ENCODE results near the gene EXOC7. TPM values are rescaled to one million over a fixed set of nuclear protein-coding genes. Genes with fewer than 3 reads are reported as not detected.

The EXOC7 gene
- polyA plus RNA-seq, 3 donors: 30.7 to 86.5 (median 42.4) TPM

DNA sequence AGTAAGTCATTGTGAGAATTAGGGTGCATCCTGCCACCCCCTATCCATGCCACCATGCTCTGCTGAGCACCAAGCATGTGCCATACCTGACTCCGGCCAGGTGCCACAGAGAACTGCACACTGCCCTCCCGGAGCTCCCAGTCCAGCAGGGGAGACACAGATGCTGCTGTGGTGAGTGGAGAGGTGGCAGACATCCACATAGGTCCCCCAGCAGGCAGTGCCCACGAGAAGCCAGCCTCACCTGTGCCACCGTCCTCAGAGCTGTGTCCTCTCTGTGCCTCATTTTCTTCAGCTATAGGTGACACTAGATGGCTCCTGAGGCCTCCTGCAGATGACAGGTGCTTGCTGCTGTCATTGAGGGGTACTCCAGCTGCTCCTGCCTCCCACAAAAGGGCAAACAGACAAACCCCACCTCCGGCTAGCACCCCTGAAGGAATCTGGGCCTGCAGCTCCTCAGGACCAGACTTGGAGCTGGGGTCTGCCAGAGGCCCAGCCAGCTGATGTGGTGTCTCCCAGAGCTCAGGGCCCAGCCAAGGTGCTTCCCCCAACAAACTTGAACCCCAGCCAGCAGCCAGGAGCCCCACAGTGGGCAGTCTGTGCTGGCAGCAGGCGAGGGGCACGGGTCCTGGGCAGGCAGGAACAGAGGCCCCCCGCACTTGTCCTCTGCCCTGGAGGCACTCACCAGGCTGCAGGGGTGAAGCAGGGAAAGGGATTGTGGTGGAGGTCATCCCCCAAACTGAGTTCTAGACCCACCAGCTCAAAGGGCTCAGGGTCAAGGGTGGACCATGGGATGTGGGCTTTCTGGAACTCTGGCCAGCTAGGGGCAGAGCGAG, 20.4 kb upstream of the EXOC7 start:
- Histone ChIP-seq H3K27ac (ENCODE audit: low read depth in 1 of 2, low read length in 2 of 2) (no peak overlapping the region), H3K27me3 (ENCODE audit: control insufficient read depth in 2 of 2, insufficient read depth in 2 of 2, low read length in 2 of 2) (no peaks in the 10 kb centered on the region), H3K4me2 (replicated peaks; ENCODE audit: extremely low read depth, low read length, poor library complexity, severe bottlenecking) (no peak overlapping the region), H3K9ac (ENCODE audit: insufficient read depth, low read length, poor library complexity, severe bottlenecking) (no peak overlapping the region), H3K4me1 (ENCODE audit: control insufficient read depth in 1 of 2, insufficient read depth in 2 of 2, low read length in 2 of 2) (peaks cover 10 to 20% of the 10 kb centered on the region in 2 donors), H4K20me1 (ENCODE audit: insufficient read depth, low read length) (no peaks in the 10 kb centered on the region), H2AFZ (ENCODE audit: insufficient read depth, low read depth, low read length, poor library complexity, severe bottlenecking) (no peak overlapping the region), H3K36me3 (replicated peaks in 1 of 2; ENCODE audit: control insufficient read depth in 1 of 2, insufficient read depth in 2 of 2, low read length in 2 of 2) (no peaks in the 10 kb centered on the region), H3K4me3 (replicated peaks in 1 of 3; ENCODE audit: low read depth in 2 of 3, low read length in 3 of 3) (no peak overlapping the region), H3K9me3 (replicated peaks in 1 of 2; ENCODE audit: control insufficient read depth in 1 of 2, insufficient read depth in 1 of 2, low read length in 2 of 2) (no peaks in the 10 kb centered on the region), H3K79me2 (ENCODE audit: insufficient read depth, low read length) (no peaks in the 10 kb centered on the region)
- no peak overlapping the region for H3K4me3 Mint-ChIP-seq
- no peak for DNase-seq
- no peaks in the 10 kb centered on the region for H3K36me3 Mint-ChIP-seq
- peaks cover 11% of the 10 kb centered on the region for H3K4me1 Mint-ChIP-seq
- H3K27ac Mint-ChIP-seq: peak overlapping the region in 1 of 7 donors; percentile 9
- 70% methylated on average over 4 of the region's 9 CpGs for WGBS (ENCODE audit: insufficient coverage)
- peaks cover 11 to 30% (median 16%) of the 10 kb centered on the region in 3 donors for H3K27me3 Mint-ChIP-seq (ENCODE audit: low read depth in 3 of 3)
- peaks cover 0 to 9% (median 2%) of the 10 kb centered on the region in 7 donors for H3K9me3 Mint-ChIP-seq
- TF ChIP-seq, protein P1, sequence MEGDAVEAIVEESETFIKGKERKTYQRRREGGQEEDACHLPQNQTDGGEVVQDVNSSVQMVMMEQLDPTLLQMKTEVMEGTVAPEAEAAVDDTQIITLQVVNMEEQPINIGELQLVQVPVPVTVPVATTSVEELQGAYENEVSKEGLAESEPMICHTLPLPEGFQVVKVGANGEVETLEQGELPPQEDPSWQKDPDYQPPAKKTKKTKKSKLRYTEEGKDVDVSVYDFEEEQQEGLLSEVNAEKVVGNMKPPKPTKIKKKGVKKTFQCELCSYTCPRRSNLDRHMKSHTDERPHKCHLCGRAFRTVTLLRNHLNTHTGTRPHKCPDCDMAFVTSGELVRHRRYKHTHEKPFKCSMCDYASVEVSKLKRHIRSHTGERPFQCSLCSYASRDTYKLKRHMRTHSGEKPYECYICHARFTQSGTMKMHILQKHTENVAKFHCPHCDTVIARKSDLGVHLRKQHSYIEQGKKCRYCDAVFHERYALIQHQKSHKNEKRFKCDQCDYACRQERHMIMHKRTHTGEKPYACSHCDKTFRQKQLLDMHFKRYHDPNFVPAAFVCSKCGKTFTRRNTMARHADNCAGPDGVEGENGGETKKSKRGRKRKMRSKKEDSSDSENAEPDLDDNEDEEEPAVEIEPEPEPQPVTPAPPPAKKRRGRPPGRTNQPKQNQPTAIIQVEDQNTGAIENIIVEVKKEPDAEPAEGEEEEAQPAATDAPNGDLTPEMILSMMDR (IDR thresholded peaks at IDR 0.05): no peak
- intact Hi-C loops (cut with micrococcal nuclease): loop anchor here (5.0 to 10.0 kb wide), 4 partner anchors 53 to 281 kb away; no protein-coding TSS in a partner anchor

- Histone ChIP-seq H3K27ac (ENCODE audit: low read depth in 1 of 2, low read length in 2 of 2) (no peak overlapping the region), H3K9me3 (replicated peaks in 1 of 2; ENCODE audit: control insufficient read depth in 1 of 2, insufficient read depth in 1 of 2, low read length in 2 of 2) (no peaks in the 10 kb centered on the region), H2AFZ (ENCODE audit: insufficient read depth, low read depth, low read length, poor library complexity, severe bottlenecking) (no peak overlapping the region), H3K9ac (ENCODE audit: insufficient read depth, low read length, poor library complexity, severe bottlenecking) (no peak overlapping the region), H3K4me1 (ENCODE audit: control insufficient read depth in 1 of 2, insufficient read depth in 2 of 2, low read length in 2 of 2) (peaks cover 10 to 20% of the 10 kb centered on the region in 2 donors), H3K27me3 (ENCODE audit: control insufficient read depth in 2 of 2, insufficient read depth in 2 of 2, low read length in 2 of 2) (no peaks in the 10 kb centered on the region), H3K36me3 (replicated peaks in 1 of 2; ENCODE audit: control insufficient read depth in 1 of 2, insufficient read depth in 2 of 2, low read length in 2 of 2) (no peaks in the 10 kb centered on the region), H3K79me2 (ENCODE audit: insufficient read depth, low read length) (no peaks in the 10 kb centered on the region), H4K20me1 (ENCODE audit: insufficient read depth, low read length) (no peaks in the 10 kb centered on the region), H3K4me2 (replicated peaks; ENCODE audit: extremely low read depth, low read length, poor library complexity, severe bottlenecking) (no peak overlapping the region), H3K4me3 (replicated peaks in 1 of 3; ENCODE audit: low read depth in 2 of 3, low read length in 3 of 3) (no peak overlapping the region)
- H3K4me1 Mint-ChIP-seq: peaks cover 11% of the 10 kb centered on the region
- no peak overlapping the region for H3K27ac Mint-ChIP-seq
- peaks cover 0 to 9% (median 2%) of the 10 kb centered on the region in 7 donors for H3K9me3 Mint-ChIP-seq
- TF ChIP-seq, protein P1 (IDR thresholded peaks at IDR 0.05): no peak
- H3K4me3 Mint-ChIP-seq: peak overlapping the region in 1 of 2 donors; percentile 47
- 33% methylated on average over 3 of the region's 5 CpGs for WGBS (ENCODE audit: insufficient coverage)
- intact Hi-C loops (cut with micrococcal nuclease): loop anchor here (5.0 to 10.0 kb wide), 4 partner anchors 54 to 282 kb away; no protein-coding TSS in a partner anchor
- H3K27me3 Mint-ChIP-seq (ENCODE audit: low read depth in 3 of 3): peaks cover 8 to 27% (median 16%) of the 10 kb centered on the region in 3 donors
- DNase-seq: no peak
- no peaks in the 10 kb centered on the region for H3K36me3 Mint-ChIP-seq
Measured at GRCh38 chr17:76123191-76123499, 19.6 kb upstream of the EXOC7 start.
